Putamen (tissue), 1 donor: Measurements from ENCODE around the gene TMTC1.

Experiments
- DNase-seq: peaks from one replicate; pipeline ENCODE4 v3.0.0-alpha.2; 2016; ENCODE audit warnings: low spot score

TMTC1 gene

GRCh38 chr12:29531471-29531870 lies 252.3 kb downstream of the TMTC1 start:
- no peak for DNase-seq

DNA sequence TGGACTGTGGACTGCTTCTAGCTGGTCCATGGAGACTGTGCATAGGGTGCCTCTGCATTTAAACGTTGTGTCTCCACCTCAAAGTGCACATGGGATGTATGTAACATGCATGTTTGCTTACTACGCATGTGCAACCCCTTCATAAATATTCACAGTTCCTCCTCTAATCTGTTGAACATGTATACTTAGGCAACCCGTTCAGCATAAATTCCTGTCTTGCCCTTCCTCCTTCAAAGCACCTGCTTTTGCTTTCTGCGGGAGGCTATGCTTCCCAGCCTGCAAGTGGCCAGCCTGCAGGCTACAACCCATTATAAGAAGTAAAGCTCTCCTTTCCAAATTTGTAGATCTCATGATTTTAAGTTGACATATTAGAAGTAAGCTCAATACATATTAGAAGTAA lies 253.3 kb downstream of the TMTC1 start:
- DNase-seq, result no peak

- DNase-seq, result no peak
Measured at GRCh38 chr12:29528161-29528560, 255.6 kb downstream of the TMTC1 start.

DNA sequence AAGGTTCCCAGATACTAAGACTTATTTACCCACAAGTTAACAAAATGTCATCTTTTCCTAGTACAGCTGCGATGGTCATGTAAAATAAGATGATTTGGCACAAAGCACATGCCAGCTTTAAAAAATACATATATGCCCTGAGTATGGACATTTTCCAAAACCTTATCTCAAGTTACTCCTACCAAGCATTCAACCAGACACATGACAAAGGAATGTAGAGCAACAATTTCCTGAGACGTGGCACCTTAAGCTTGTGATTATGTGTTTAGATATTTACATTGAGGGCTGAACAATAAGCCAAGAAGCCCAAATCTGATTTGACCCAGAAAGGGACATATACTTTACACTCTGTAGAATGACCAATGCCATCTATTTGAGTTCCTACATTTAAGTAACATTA lies 261.8 kb downstream of the TMTC1 start:
- DNase-seq, result no peak

GRCh38 chr12:29519585-29520182 lies 264.1 kb downstream of the TMTC1 start:
- DNase-seq, result peak; percentile 29

GRCh38 chr12:29518407-29518806 lies 265.3 kb downstream of the TMTC1 start:
- DNase-seq, result no peak

DNA sequence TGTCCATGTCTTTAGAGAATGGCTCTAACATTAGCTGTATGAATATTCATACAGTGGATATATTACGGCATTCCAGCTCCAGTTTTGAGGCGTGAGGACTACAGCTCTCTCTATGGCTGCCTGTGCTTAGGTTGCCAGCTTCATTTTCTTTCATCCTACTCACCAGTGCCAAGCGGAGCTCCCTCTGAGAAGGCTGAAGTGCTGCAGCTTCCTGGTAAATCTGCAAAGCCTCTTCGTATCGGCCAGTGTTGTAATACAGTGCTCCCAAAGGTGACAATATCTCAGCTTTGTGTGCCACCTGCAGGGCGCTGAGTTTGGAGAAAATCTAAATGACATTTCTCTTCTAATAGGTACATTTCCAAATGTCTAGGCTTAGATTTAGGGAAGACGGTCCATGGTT lies 266.5 kb downstream of the TMTC1 start:
- peak; percentile 17 for DNase-seq

GRCh38 chr12:29516431-29516875 lies 267.3 kb downstream of the TMTC1 start:
- DNase-seq, result no peak

GRCh38 chr12:29510591-29511185 lies 273.1 kb downstream of the TMTC1 start:
- DNase-seq, result no peak

DNA sequence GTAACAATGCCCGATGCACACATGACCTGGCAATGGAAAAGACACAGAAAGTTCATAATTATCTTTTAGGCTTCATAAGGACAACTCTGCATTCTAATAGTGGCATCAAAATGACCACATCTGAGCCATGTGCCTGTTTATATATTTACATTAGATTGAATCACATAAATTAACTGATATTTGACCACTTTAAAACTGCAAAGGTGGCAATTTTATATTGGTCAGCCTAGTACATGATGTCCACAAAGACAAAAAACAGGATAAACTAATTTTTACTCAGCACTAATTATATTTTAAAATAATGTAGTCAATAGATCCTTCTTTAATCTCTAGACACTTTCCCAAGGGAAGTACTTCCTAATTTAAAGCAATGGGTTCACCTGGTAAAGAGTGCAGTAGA lies 274.2 kb downstream of the TMTC1 start:
- no peak for DNase-seq

DNA sequence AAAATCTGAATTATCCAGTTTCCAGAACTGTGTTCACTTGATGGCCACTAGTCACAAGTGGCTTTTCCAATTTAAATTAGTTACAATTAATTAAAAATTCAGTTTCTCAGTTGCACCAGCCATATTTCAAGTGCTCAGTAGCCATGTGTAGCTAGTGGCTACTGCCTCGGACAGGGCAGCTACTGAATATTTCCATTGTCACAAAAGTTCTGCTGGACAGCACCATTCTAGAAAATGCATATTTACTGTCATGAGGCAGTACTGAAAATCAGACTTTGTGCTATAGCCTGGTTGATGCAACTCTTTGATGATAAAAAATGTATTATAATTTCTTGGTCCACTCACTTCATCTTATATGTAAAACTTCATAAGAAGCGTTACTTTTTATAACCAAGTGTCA lies 274.8 kb downstream of the TMTC1 start:
- no peak for DNase-seq

DNA sequence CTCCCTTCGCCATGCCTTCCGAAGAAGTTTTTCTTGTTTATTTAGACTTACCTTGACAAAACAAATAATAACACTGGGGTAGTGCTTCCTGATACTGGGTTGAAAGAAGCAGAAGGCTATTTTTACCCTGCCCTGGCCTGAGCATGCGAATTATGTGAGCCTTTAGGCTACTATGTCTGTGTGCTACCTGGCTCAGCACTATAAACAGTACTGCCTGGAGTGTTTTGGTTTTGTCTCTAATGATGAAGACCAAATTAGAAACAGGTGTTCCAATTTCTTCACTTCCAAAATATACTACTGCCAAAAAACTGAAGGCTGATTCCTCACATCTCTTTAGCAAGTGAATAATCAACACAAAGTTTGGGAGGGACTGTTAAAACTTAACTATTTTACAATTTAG lies 278.6 kb downstream of the TMTC1 start:
- no peak for DNase-seq

GRCh38 chr12:29503283-29503682 lies 280.5 kb downstream of the TMTC1 start:
- DNase-seq, result no peak

GRCh38 chr12:29499235-29499634 lies 284.5 kb downstream of the TMTC1 start:
- no peak for DNase-seq

- DNase-seq, result no peak
Measured at GRCh38 chr12:29497588-29497987, 286.2 kb downstream of the TMTC1 start, which contains the start of gene OVCH1. TSS of gene OVCH1 (minus strand) at chr12:29497686. CDS start at chr12:29497686, 0 bp downstream.

DNA sequence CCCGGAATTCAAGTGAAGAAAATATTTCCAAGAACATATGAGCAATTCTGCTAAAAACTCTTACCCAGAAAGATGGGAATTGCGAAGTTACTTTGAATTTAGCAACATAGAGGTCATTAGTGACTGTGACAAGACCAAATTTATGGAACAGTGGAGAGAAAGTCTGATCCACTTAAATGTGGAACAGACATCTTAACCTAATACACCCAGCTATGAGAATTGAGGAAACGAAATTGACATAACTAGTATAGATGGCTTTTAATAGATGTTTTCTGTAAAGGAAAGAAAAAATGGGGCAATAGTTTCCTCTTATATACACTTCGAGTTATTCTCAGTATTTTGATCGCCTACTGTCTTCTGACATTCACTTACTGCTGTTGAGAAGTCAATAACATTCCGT lies 290.9 kb downstream of the TMTC1 start:
- DNase-seq, result no peak

GRCh38 chr12:29486972-29487371 lies 296.8 kb downstream of the TMTC1 start:
- DNase-seq, result peak; percentile 73

GRCh38 chr12:29463198-29463597 lies 320.5 kb downstream of the TMTC1 start:
- no peak for DNase-seq

DNA sequence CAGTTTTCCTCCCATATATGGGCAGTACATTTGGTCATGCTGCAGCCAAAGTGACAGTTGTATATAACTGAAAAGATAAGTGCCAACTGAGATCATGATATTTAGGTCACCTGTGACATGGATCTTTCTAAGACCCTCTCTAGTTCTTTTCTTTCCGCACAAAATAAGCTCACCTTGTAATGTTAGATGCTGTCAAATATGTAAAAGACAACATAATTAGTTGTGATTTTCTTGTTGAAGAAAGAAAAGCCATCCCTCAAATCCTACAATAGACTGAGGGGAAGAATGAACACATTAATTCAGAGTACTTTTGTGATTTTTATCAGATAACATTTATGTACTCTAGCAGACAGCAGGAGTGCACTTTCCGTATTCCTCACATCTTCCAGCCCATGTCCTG lies 323.7 kb downstream of the TMTC1 start:
- DNase-seq, result no peak

DNA sequence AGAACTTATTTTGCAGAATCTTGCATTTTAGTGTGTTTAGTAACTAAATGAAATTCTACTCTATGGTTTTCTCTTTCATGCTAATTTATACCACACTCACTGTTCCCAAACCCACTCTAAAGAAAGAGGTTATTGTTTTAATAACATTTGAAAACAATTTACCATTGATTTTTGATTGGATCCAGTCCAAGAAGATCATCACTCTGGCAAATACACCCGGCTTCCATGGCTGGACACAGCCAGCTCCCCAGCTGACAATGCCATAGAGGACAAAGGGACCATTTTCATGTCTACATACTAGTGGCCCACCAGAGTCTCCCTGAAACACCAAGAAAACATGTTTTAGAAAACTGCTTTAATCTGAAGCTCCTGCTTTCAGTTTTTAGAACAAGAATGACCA lies 328.7 kb downstream of the TMTC1 start:
- peak; percentile 93 for DNase-seq

DNA sequence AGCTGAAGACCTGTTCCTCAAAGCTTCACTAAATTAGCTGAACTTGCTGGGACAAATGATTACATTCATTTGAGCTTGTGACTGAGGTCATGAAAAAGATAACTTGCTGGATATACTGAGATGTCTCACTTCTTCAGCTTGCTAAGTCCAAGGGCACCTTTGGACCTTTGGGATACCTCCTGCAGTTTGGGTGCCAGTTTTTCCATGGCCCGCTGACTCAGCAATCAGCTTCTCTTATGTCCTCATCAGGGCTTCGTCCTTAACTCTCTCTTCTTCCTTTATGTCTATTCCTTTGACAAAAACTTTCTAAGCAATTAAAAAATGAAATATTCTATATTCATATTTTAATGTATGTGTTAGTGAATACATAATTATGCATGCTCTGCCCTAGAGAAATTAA lies 331.9 kb downstream of the TMTC1 start:
- no peak for DNase-seq
